Measurements from ENCODE around the gene DNM3.
A peak's percentile ranks its signal among the peaks of the same experiment; 100 is the strongest.

The DNM3 gene

DNA sequence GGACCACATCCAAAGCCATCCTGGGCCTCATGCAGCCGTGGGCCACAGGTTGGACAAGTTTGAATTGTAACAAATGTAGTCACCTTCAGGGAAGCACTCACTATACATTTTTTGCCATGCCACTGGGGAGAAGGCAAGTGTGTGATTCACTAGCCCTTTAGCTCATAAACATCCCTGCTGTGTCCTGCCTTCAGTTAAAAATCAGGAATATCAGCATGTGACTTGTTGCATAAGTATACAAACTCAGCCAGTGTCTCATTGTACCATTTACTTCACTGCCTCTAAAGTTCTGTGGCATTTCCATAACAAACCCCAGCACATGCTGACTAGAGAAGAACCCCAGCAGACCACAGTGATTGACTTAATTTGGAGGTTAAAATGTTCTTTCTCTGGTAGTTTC is 437.2 kb downstream of the DNM3 start:
- no peak overlapping the region for H3K4me3 ChIP-seq (ENCODE audit: low read length)
- peak; percentile 82 for DNase-seq (ENCODE audit: low read depth)
- no peak for TF ChIP-seq CTCF (conservative IDR thresholded peaks at IDR 0.05; ENCODE audit: low read length)

DNA sequence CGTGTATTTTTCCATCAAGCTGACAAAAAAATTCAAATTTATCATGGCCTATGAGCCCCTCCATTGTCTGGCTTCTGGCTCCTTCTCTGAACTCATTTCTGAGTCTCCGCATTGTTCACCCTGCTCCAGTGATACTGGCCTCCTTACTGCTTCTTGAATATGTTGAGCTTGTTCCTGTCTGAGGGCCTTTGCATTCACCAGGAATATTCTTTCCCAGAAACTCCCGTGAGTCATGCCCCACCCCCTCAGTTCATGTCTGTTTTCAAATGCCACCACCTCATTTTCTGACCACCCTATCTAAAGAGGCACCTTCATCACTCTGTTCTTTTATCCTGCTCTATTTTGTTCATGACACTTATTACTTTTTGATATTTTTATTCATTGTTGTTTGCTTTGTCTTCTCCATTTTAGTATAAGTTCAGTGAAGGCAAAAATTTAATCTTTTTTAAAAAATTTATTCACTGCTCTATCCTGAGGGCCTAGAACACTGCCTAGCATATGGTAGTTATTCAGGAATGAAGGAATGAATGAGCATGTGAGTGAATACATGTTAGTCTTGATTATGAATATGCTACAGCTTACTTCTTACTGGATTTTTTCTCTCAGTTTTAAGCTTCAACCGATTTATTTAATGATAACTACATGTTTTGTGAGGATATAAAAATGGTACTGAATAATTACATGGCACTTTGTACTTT is 438.8 kb downstream of the DNM3 start:
- no peak for DNase-seq (ENCODE audit: low read depth)
- H3K4me3 ChIP-seq (ENCODE audit: low read length) = no peak overlapping the region
- no peak for TF ChIP-seq CTCF (conservative IDR thresholded peaks at IDR 0.05; ENCODE audit: low read length)

- TF ChIP-seq CTCF (conservative IDR thresholded peaks at IDR 0.05; ENCODE audit: low read length) = no peak
- no peak overlapping the region for H3K4me3 ChIP-seq (ENCODE audit: low read length)
- peak; percentile 39 for DNase-seq (ENCODE audit: low read depth)
Measured at GRCh38 chr1:172283766-172284165, 442.5 kb downstream of the DNM3 start.

GRCh38 chr1:172286629-172287076 is 445.4 kb downstream of the DNM3 start:
- TF ChIP-seq CTCF (conservative IDR thresholded peaks at IDR 0.05; ENCODE audit: low read length) = 0 out of 2 replicates have a peak, but pooled peaks have one; percentile 13
- H3K4me3 ChIP-seq (ENCODE audit: low read length) = no peak overlapping the region
- DNase-seq (ENCODE audit: low read depth) = peak; percentile 97

GRCh38 chr1:172287208-172287607 is 445.9 kb downstream of the DNM3 start:
- TF ChIP-seq CTCF (conservative IDR thresholded peaks at IDR 0.05; ENCODE audit: low read length) = no peak
- peak; percentile 82 for DNase-seq (ENCODE audit: low read depth)
- H3K4me3 ChIP-seq (ENCODE audit: low read length) = no peak overlapping the region

- no peak for TF ChIP-seq CTCF (conservative IDR thresholded peaks at IDR 0.05; ENCODE audit: low read length)
- no peak for DNase-seq (ENCODE audit: low read depth)
Measured at GRCh38 chr1:172288581-172288980, 447.3 kb downstream of the DNM3 start.

DNA sequence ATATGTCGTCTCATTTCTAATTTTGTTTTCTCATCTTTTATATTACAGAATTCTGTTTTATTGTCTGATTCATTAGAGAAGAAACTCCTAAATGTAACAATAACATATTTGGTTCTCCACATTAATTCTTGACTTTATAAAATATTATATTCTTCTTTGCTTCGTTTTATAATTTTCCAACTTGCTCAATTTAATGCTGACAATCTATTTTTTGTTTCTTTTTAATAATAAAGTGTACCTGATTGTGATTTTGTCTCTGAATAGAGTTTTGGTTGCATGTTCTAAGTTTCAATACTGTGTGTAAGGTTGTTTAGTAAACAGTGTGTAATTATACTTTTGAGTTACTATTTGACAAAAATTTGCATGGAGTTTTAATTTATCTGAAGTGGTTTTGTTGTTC is 448.1 kb downstream of the DNM3 start:
- no peak for DNase-seq (ENCODE audit: low read depth)
- TF ChIP-seq CTCF (conservative IDR thresholded peaks at IDR 0.05; ENCODE audit: low read length) = no peak
- H3K4me3 ChIP-seq (ENCODE audit: low read length) = no peak overlapping the region

More at GRCh38 chr1:172288581-172288980, 447.3 kb downstream of the DNM3 start:
- no peak overlapping the region for H3K4me3 ChIP-seq (ENCODE audit: low read length)

Measured in AG10803 (cell line).